Posterior vena cava (tissue), 2 donors: ENCODE data around the gene TTYH2. TPM values are rescaled to one million over a fixed set of nuclear protein-coding genes. Genes with fewer than 3 reads are reported as not detected.

Source experiments
- DNase-seq: peaks from one replicate; pipeline ENCODE4 v3.0.0-alpha.2; 2020; ENCODE audit warnings: low spot score
- intact Hi-C, 2 donors: fragments of 100-400 bp; cut with DNase I; formaldehyde crosslinking; loops; one replicate each; pipeline versions ENCODE4 v1.14.1 to v1.14.2; 2022 to 2023
- total RNA-seq, 2 donors: library from RNA; stranded (reverse); fragmentation: NEBNext Ultra II Directional; extraction: Animal tissue kit (Norgen Biotek cat#: 25700); gene quantifications; one replicate each; pipeline ENCODE4 v1.2.1, GENCODE V29; 2021
- donor health status: DM: yes; HTN: yes; CAD: no.
- donor health status: DM: yes; HTN: yes; CAD: no.

TTYH2 gene
- total RNA-seq, 2 donors from 2014 or later: 3.2 to 5.5 TPM

GRCh38 chr17:74190807-74191406 lies 22.5 kb upstream of the TTYH2 start:
- DNase-seq: peak; percentile 55
- intact Hi-C loops: no loop called here

GRCh38 chr17:74192950-74193781 lies 20.2 kb upstream of the TTYH2 start:
- intact Hi-C loops: no loop called here
- DNase-seq: peak; percentile 87

GRCh38 chr17:74194682-74195081 lies 18.7 kb upstream of the TTYH2 start:
- intact Hi-C loops: no loop called here
- DNase-seq: no peak

- intact Hi-C loops: no loop called here
- DNase-seq: no peak
These were observed 16.6 kb upstream of the TTYH2 start for GRCh38 chr17:74196541-74197317.

- no peak for DNase-seq
- intact Hi-C loops: no loop called here
These were observed 15.6 kb upstream of the TTYH2 start for GRCh38 chr17:74197801-74198200.

GRCh38 chr17:74198694-74199093 lies 14.7 kb upstream of the TTYH2 start:
- DNase-seq: no peak
- intact Hi-C loops: no loop called here

- peak; percentile 86 for DNase-seq
These were observed 13.9 kb upstream of the TTYH2 start for GRCh38 chr17:74199306-74200092.

GRCh38 chr17:74200112-74200511 lies 13.3 kb upstream of the TTYH2 start:
- intact Hi-C loops: no loop called here

More at GRCh38 chr17:74199306-74200092, 13.9 kb upstream of the TTYH2 start:
- intact Hi-C loops: no loop called here

GRCh38 chr17:74201250-74201649 lies 12.1 kb upstream of the TTYH2 start:
- intact Hi-C loops: no loop called here
- no peak for DNase-seq

More at GRCh38 chr17:74200112-74200511, 13.3 kb upstream of the TTYH2 start:
- no peak for DNase-seq

- intact Hi-C loops: no loop called here
- no peak for DNase-seq
These were observed 11.4 kb upstream of the TTYH2 start for GRCh38 chr17:74201948-74202347.

- no peak for DNase-seq
- intact Hi-C loops: no loop called here
These were observed 10.4 kb upstream of the TTYH2 start for GRCh38 chr17:74202938-74203337.

- intact Hi-C loops: no loop called here
These were observed 9.7 kb upstream of the TTYH2 start, which contains the start of gene RPL38 for GRCh38 chr17:74203439-74204240. TSS of gene RPL38 (plus strand) at chr17:74203678. CDS start at chr17:74203956, 278 bp downstream.

GRCh38 chr17:74204474-74204873 lies 8.9 kb upstream of the TTYH2 start:
- intact Hi-C loops: no loop called here
- no peak for DNase-seq

More at GRCh38 chr17:74203439-74204240, 9.7 kb upstream of the TTYH2 start, which contains the start of gene RPL38:
- DNase-seq: peak; percentile 98

GRCh38 chr17:74205274-74205673 lies 8.1 kb upstream of the TTYH2 start:
- intact Hi-C loops: no loop called here
- no peak for DNase-seq

GRCh38 chr17:74206332-74206818 lies 7.0 kb upstream of the TTYH2 start:
- intact Hi-C loops: no loop called here

GRCh38 chr17:74210191-74211140 lies 2.9 kb upstream of the TTYH2 start:
- DNase-seq: peak; percentile 90
- intact Hi-C loops: loop anchor here in 1 of 2 donors (10.0 kb wide), 1 partner anchor 244 kb away; no protein-coding TSS in a partner anchor

More at GRCh38 chr17:74206332-74206818, 7.0 kb upstream of the TTYH2 start:
- no peak for DNase-seq
